ENCODE results near the gene ZNF737.
"Not testable (repeated sequence)": the region's sequence is repeated elsewhere in the genome, so short reads cannot be mapped to it uniquely, and the experiment has no call there.

ZNF737 gene

GRCh38 chr19:20565321-20566018, at the start of gene ZNF737:
Gene ZNF737 (minus strand): TSS chr19:20565781. CDS start chr19:20565640, 141 bp downstream.
- DNase-seq: peak; percentile 98

GRCh38 chr19:20614971-20615370, 49.4 kb upstream of the ZNF737 start:
- DNase-seq: not testable (repeated sequence)

GRCh38 chr19:20612711-20613316, 47.2 kb upstream of the ZNF737 start:
- DNase-seq: no peak

GRCh38 chr19:20611866-20612265, 46.3 kb upstream of the ZNF737 start:
- DNase-seq: no peak

- DNase-seq: no peak
Measured at GRCh38 chr19:20607943-20608342, 42.4 kb upstream of the ZNF737 start.

- DNase-seq: no peak
Measured at GRCh38 chr19:20558571-20558970, 7.0 kb downstream of the ZNF737 start.

GRCh38 chr19:20558011-20558410, 7.6 kb downstream of the ZNF737 start:
- no peak for DNase-seq

- DNase-seq: not testable (repeated sequence)
Measured at GRCh38 chr19:20544667-20545333, 20.8 kb downstream of the ZNF737 start.

- DNase-seq: not testable (repeated sequence)
Measured at GRCh38 chr19:20530303-20530702, 35.3 kb downstream of the ZNF737 start.

GRCh38 chr19:20513189-20513904, 52.2 kb downstream of the ZNF737 start:
- no peak for DNase-seq

- peak; percentile 96 for DNase-seq
Measured at GRCh38 chr19:20503476-20503875, 62.1 kb downstream of the ZNF737 start.
